Psoas muscle (tissue), 8 donors: ENCODE results near the gene MAST3. TPM values are rescaled to one million over a fixed set of nuclear protein-coding genes. Genes with fewer than 3 reads are reported as not detected.

ENCODE experiments used
- ATAC-seq, 4 donors: fragments of 200-7000 bp; cut with Tn5 transposase; one replicate each; pipeline ENCODE4 v1.9.1; 2020; ENCODE audit warnings: moderate library complexity in 3 of 4, mild to moderate bottlenecking in 2 of 4
- DNase-seq, 2 donors: peaks; one replicate each; pipeline ENCODE4 v3.0.0-alpha.2; 2020
- H3K27ac ChIP-seq: fragments of 200-600 bp; one replicate; pipeline ENCODE4 v1.8.0; 2022
- H3K27me3 ChIP-seq, 3 donors: fragments of 200-600 bp in 1 of 3; one replicate each; pipeline versions ENCODE4 v1.6.1 to v1.8.0; 2013 to 2022; ENCODE audit warnings: low read length in 2 of 3, mild to moderate bottlenecking in 2 of 3, moderate library complexity in 1 of 3; ENCODE audit not compliant: insufficient read depth in 3 of 3
- H3K36me3 ChIP-seq, 2 donors: fragments of 200-600 bp in 1 of 2; one replicate each; pipeline versions ENCODE4 v1.6.1 to v1.8.0; 2013 to 2022; ENCODE audit warnings: low read depth in 1 of 2, mild to moderate bottlenecking in 1 of 2, moderate library complexity in 1 of 2; ENCODE audit not compliant: insufficient read depth in 1 of 2
- H3K4me1 ChIP-seq: fragments of 200-600 bp; one replicate; pipeline ENCODE4 v1.8.0; 2022
- H3K4me3 ChIP-seq: fragments of 200-600 bp; one replicate; pipeline ENCODE4 v1.8.0; 2022; ENCODE audit warnings: mild to moderate bottlenecking
- H3K9me3 ChIP-seq: fragments of 200-600 bp; one replicate; pipeline ENCODE4 v1.8.0; 2022
- CTCF ChIP-seq: fragments of 200-600 bp; IDR thresholded peaks from one replicate; pipeline ENCODE4 v1.8.0; 2022; ENCODE audit warnings: antibody characterized with exemption
- WGBS, 3 donors: extraction: QIAGEN DNeasy Blood & Tissue Kit; methylation state at CpG; one replicate each; pipeline versions ENCODE4 v1.1.6 to v1.1.7; 2013; 5-methylcytosine and 5-hydroxymethylcytosine counted together
- intact Hi-C, 2 donors: fragments of 100-400 bp; cut with DNase I; formaldehyde crosslinking; loops; one replicate each; pipeline versions ENCODE4 v1.11.0 to v1.14.2; 2022
- polyA plus RNA-seq, 3 donors: library from polyadenylated mRNA; stranded (reverse); fragments of 200-250 nt; gene quantifications; one replicate each; pipeline ENCODE4 v1.2.3, GENCODE V29; 2013
- total RNA-seq, 4 donors: library from RNA; stranded (reverse); fragmentation: NEBNext Ultra II Directional in 2 of 4; extraction: Animal tissue kit (Norgen Biotek cat#: 25700) in 2 of 4; gene quantifications; one replicate each; pipeline versions ENCODE4 v1.2.1 to v1.2.4, GENCODE V29; 2021 to 2023
- donor health status: healthy with polysubstance abuse.
- donor health status: DM: no; HTN: no; CAD: no; lungs with moderate emphysema.
- donor health status: Bipolar disorder and iron deficiency.
- donor health status: healthy.
- donor health status: DM: yes; HTN: yes; CAD: no.
- donor health status: DM: no; HTN: no; CAD: no.
- donor health status: DM: no; HTN: no; CAD: no.
- donor health status: DM: yes; HTN: yes; CAD: no.

The MAST3 gene
- total and polyA plus RNA-seq, 7 donors = 0.34 to 5.1 (median 2.5) TPM

- ATAC-seq = no peak
- H3K4me1 ChIP-seq = peaks cover 11% of the 10 kb centered on the region
- peaks cover 0 to 33% of the 10 kb centered on the region in 2 donors for H3K36me3 ChIP-seq
- no peak for TF ChIP-seq CTCF
- no peaks in the 10 kb centered on the region for H3K9me3 ChIP-seq
- H3K27me3 ChIP-seq = no peaks in the 10 kb centered on the region
- intact Hi-C loops = no loop called here
- WGBS, 3 donors = 53 to 57% (median 57%) methylated on average over 12 of the region's 12 CpGs
- no peak for DNase-seq
- H3K4me3 ChIP-seq = peak overlapping the region; percentile 90
- no peak overlapping the region for H3K27ac ChIP-seq
Measured at GRCh38 chr19:18194181-18194530, 96.6 kb downstream of the MAST3 start.

GRCh38 chr19:18194554-18195238, 97.1 kb downstream of the MAST3 start:
- 43 to 47% (median 46%) methylated on average over 26 to 27 of the region's 27 CpGs for WGBS, 3 donors
- TF ChIP-seq CTCF = no peak
- H3K27ac ChIP-seq = no peak overlapping the region

GRCh38 chr19:18196511-18196845, 98.9 kb downstream of the MAST3 start:
- Histone ChIP-seq H3K27me3 (no peaks in the 10 kb centered on the region), H3K4me3 (no peak overlapping the region), H3K36me3 (peaks cover 0 to 43% of the 10 kb centered on the region in 2 donors), H3K4me1 (peaks cover 11% of the 10 kb centered on the region), H3K9me3 (no peaks in the 10 kb centered on the region), H3K27ac (no peak overlapping the region)
- no peak for ATAC-seq
- intact Hi-C loops = no loop called here
- 76 to 88% (median 79%) methylated on average over 7 of the region's 7 CpGs for WGBS, 3 donors
- no peak for DNase-seq
- TF ChIP-seq CTCF = no peak

More at GRCh38 chr19:18194554-18195238, 97.1 kb downstream of the MAST3 start:
- peaks cover 11% of the 10 kb centered on the region for H3K4me1 ChIP-seq
- DNase-seq (peak in 1 of 2 donors; percentile 66), ATAC-seq (no peak)
- no peaks in the 10 kb centered on the region for H3K9me3 ChIP-seq
- peaks cover 0 to 37% of the 10 kb centered on the region in 2 donors for H3K36me3 ChIP-seq
- intact Hi-C loops = no loop called here
- no peaks in the 10 kb centered on the region for H3K27me3 ChIP-seq
- H3K4me3 ChIP-seq = peak overlapping the region; percentile 90

- WGBS, 3 donors = 91 to 93% (median 92%) methylated on average over 18 of the region's 18 CpGs
- Histone ChIP-seq H3K9me3 (no peaks in the 10 kb centered on the region), H3K27me3 (no peaks in the 10 kb centered on the region), H3K27ac (no peak overlapping the region), H3K4me3 (no peak overlapping the region), H3K36me3 (peaks cover 0 to 43% of the 10 kb centered on the region in 2 donors), H3K4me1 (peaks cover 13% of the 10 kb centered on the region)
- no peak for DNase-seq
- intact Hi-C loops = no loop called here
- no peak for ATAC-seq
- no peak for TF ChIP-seq CTCF
Measured at GRCh38 chr19:18197306-18197705, 99.7 kb downstream of the MAST3 start.

GRCh38 chr19:18197941-18198340, 100.4 kb downstream of the MAST3 start:
- ATAC-seq (no peak), DNase-seq (no peak)
- intact Hi-C loops = no loop called here
- TF ChIP-seq CTCF = no peak
- 30 to 36% (median 34%) methylated on average over 6 of the region's 6 CpGs for WGBS, 3 donors
- H3K36me3 ChIP-seq = peaks cover 0 to 43% of the 10 kb centered on the region in 2 donors
- no peaks in the 10 kb centered on the region for H3K27me3 ChIP-seq
- H3K4me1 ChIP-seq = peaks cover 19% of the 10 kb centered on the region
- H3K4me3 ChIP-seq = no peak overlapping the region
- no peak overlapping the region for H3K27ac ChIP-seq
- H3K9me3 ChIP-seq = no peaks in the 10 kb centered on the region
